DND-41 (cell line): ENCODE results near the gene HSD17B7.

Experiments
- EZH2 ChIP-seq: IDR thresholded peaks from 3 replicates; pipeline ENCODE4 v1.6.1; 2012; ENCODE audit warnings: borderline replicate concordance, low read depth, mild to moderate bottlenecking, moderate library complexity, low read length, inconsistent platforms; ENCODE audit not compliant: severe bottlenecking
- TF ChIP-seq, protein P1 (sequence below): IDR thresholded peaks from 2 replicates; pipeline ENCODE4 v1.5.1; 2012; ENCODE audit warnings: borderline replicate concordance, low read length, moderate library complexity, mild to moderate bottlenecking; ENCODE audit not compliant: poor library complexity, severe bottlenecking; ENCODE audit errors: extremely low read depth

DNA sequence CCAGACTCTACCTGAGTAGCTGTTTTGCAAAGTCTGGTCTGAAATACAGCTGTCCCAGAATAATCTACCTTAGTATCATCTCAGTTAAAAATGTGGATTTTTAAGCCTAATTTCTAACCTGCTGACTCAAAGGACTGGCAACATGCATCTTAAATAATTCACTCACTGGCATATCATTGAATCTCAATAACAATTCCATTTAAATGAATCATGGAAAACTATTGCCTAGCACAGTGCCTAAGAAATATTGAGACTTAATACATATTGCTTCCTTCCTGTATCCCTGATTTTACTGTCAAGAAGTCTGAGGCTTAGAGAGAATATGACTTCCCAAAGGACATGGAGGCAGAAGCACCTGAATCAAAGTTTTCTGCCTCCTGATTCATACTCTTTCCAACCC, 67.3 kb downstream of the HSD17B7 start:
- TF ChIP-seq EZH2 = no peak
- TF ChIP-seq, protein P1, sequence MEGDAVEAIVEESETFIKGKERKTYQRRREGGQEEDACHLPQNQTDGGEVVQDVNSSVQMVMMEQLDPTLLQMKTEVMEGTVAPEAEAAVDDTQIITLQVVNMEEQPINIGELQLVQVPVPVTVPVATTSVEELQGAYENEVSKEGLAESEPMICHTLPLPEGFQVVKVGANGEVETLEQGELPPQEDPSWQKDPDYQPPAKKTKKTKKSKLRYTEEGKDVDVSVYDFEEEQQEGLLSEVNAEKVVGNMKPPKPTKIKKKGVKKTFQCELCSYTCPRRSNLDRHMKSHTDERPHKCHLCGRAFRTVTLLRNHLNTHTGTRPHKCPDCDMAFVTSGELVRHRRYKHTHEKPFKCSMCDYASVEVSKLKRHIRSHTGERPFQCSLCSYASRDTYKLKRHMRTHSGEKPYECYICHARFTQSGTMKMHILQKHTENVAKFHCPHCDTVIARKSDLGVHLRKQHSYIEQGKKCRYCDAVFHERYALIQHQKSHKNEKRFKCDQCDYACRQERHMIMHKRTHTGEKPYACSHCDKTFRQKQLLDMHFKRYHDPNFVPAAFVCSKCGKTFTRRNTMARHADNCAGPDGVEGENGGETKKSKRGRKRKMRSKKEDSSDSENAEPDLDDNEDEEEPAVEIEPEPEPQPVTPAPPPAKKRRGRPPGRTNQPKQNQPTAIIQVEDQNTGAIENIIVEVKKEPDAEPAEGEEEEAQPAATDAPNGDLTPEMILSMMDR = no peak
